DOHH2 (cell line): ENCODE results near the gene PTGR3.

ENCODE experiments used
- H3F3A ChIP-seq: fragments of 200-600 bp; sonication (generic), shearing (Covaris generic); 2 replicates; pipeline ENCODE4 v1.6.0; 2016; ENCODE audit warnings: antibody characterized with exemption, mild to moderate bottlenecking; ENCODE audit not compliant: control insufficient read depth, insufficient read depth
- H3K27ac ChIP-seq: fragments of 200-600 bp; sonication (generic); 2 replicates; pipeline ENCODE4 v1.5.1; 2014; ENCODE audit warnings: low read depth, mild to moderate bottlenecking, low read length, moderate library complexity
- H3K27me3 ChIP-seq: fragments of 200-600 bp; sonication (generic); 2 replicates; pipeline ENCODE4 v1.6.1; 2014; ENCODE audit warnings: mild to moderate bottlenecking, low read length, mixed read lengths; ENCODE audit not compliant: control insufficient read depth
- H3K36me3 ChIP-seq: fragments of 200-600 bp; sonication (generic); 2 replicates; pipeline ENCODE4 v1.6.1; 2014; ENCODE audit warnings: mild to moderate bottlenecking, low read length, moderate library complexity, mixed read lengths; ENCODE audit not compliant: control insufficient read depth
- H3K4me1 ChIP-seq: fragments of 200-600 bp; sonication (generic); 2 replicates; pipeline ENCODE4 v1.6.1; 2014; ENCODE audit warnings: mild to moderate bottlenecking, low read length, mixed read lengths; ENCODE audit not compliant: control insufficient read depth
- H3K4me2 ChIP-seq: fragments of 200-600 bp; sonication (generic); 2 replicates; pipeline ENCODE4 v1.6.0; 2014; ENCODE audit warnings: mild to moderate bottlenecking, low read length, moderate library complexity
- H3K4me3 ChIP-seq: fragments of 200-600 bp; sonication (generic); 2 replicates; pipeline ENCODE4 v1.5.1; 2014; ENCODE audit warnings: mild to moderate bottlenecking, low read length, mixed read lengths
- H3K79me2 ChIP-seq: fragments of 200-600 bp; sonication (generic); 2 replicates; pipeline ENCODE4 v1.6.1; 2014; ENCODE audit warnings: mild to moderate bottlenecking, low read length, mixed read lengths; ENCODE audit not compliant: control insufficient read depth
- H3K9me2 ChIP-seq: fragments of 200-600 bp; sonication (generic); replicated peaks from 2 replicates; pipeline ENCODE4 v1.6.1; 2014; ENCODE audit warnings: mild to moderate bottlenecking, low read length, mixed read lengths; ENCODE audit not compliant: control insufficient read depth
- H3K9me3 ChIP-seq: fragments of 200-600 bp; sonication (generic); 2 replicates; pipeline ENCODE4 v1.6.1; 2014; ENCODE audit warnings: antibody characterized with exemption, low read length, mixed read lengths; ENCODE audit not compliant: control insufficient read depth, insufficient read depth
- H4K20me1 ChIP-seq: fragments of 200-600 bp; sonication (generic); 2 replicates; pipeline ENCODE4 v1.6.0; 2014; ENCODE audit warnings: low read depth, mild to moderate bottlenecking, antibody characterized with exemption, low read length, moderate library complexity; ENCODE audit not compliant: control insufficient read depth, insufficient read depth
- EZH2phosphoT487 ChIP-seq: fragments of 200-600 bp; sonication (generic); IDR thresholded peaks from 2 replicates; pipeline ENCODE4 v1.6.1; 2017; ENCODE audit warnings: borderline replicate concordance, mild to moderate bottlenecking, antibody characterized with exemption, low read length, moderate library complexity, mixed read lengths
- TF ChIP-seq, protein P1 (sequence below): fragments of 200-600 bp; sonication (generic); IDR thresholded peaks from one replicate; pipeline ENCODE4 v1.5.1; 2014; ENCODE audit warnings: antibody characterized with exemption, mild to moderate bottlenecking, low read depth, low read length; ENCODE audit not compliant: poor library complexity, severe bottlenecking

Gene PTGR3

DNA sequence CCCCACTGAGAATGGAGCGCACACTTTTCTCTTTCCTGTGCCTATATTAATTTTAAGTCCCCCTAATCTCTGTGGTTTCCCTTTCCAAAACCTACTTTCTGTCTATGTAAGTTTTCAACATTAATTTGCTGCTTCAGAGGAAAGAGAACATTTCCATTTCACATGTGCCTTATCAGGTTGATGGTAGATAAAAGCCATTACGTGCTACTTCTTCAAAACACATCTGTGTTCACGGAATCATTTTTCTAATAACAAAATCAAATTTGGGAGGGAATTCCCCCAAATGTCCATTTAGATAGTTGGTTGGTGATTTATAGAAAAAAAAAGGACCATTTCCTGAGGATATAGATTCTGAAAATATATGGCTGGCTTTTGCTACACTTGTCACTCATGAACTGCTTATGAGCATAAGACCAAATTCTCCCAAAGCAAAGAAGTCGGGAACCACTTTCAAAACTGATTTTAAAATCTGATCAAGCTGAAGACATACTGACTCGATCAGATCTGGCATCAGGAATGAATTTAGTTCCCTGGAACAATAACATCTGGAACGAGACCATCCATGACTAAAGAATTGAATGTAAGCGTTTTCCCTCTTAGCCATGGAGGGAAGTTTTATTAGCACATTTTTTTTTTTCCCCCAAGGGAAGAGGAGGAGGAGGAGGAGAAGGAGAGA is 8.2 kb downstream of the PTGR3 start:
- TF ChIP-seq, protein P1, sequence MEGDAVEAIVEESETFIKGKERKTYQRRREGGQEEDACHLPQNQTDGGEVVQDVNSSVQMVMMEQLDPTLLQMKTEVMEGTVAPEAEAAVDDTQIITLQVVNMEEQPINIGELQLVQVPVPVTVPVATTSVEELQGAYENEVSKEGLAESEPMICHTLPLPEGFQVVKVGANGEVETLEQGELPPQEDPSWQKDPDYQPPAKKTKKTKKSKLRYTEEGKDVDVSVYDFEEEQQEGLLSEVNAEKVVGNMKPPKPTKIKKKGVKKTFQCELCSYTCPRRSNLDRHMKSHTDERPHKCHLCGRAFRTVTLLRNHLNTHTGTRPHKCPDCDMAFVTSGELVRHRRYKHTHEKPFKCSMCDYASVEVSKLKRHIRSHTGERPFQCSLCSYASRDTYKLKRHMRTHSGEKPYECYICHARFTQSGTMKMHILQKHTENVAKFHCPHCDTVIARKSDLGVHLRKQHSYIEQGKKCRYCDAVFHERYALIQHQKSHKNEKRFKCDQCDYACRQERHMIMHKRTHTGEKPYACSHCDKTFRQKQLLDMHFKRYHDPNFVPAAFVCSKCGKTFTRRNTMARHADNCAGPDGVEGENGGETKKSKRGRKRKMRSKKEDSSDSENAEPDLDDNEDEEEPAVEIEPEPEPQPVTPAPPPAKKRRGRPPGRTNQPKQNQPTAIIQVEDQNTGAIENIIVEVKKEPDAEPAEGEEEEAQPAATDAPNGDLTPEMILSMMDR, result no peak
- TF ChIP-seq EZH2phosphoT487, result no peak
- Histone ChIP-seq H3K9me3 (no peaks in the 10 kb centered on the region), H3K4me1 (no peaks in the 10 kb centered on the region), H3K27me3 (no peaks in the 10 kb centered on the region), H3K9me2 (no peaks in the 10 kb centered on the region), H3K4me2 (no peak overlapping the region), H3F3A (peaks cover under 1% of the 10 kb centered on the region; the same call in 1 of the 2 replicates), H4K20me1 (no peaks in the 10 kb centered on the region; the same call in 1 of the 2 replicates), H3K36me3 (peaks cover 16% of the 10 kb centered on the region), H3K4me3 (no peak overlapping the region), H3K79me2 (peaks cover 20% of the 10 kb centered on the region), H3K27ac (no peak overlapping the region)

GRCh38 chr18:75200071-75200470 is 8.9 kb downstream of the PTGR3 start:
- no peaks in the 10 kb centered on the region for H3K4me1 ChIP-seq
- H3K27ac ChIP-seq, result no peak overlapping the region
- H3K9me3 ChIP-seq, result no peaks in the 10 kb centered on the region
- H3F3A ChIP-seq, result no peaks in the 10 kb centered on the region
- H3K36me3 ChIP-seq, result peaks cover 16% of the 10 kb centered on the region
- no peaks in the 10 kb centered on the region for H3K27me3 ChIP-seq
- no peaks in the 10 kb centered on the region for H3K9me2 ChIP-seq
- no peak for TF ChIP-seq EZH2phosphoT487
- TF ChIP-seq, protein P1, result no peak
- H3K79me2 ChIP-seq, result peaks cover 14% of the 10 kb centered on the region
- no peak overlapping the region for H3K4me3 ChIP-seq
- no peak overlapping the region for H3K4me2 ChIP-seq
- no peaks in the 10 kb centered on the region; the same call in 1 of the 2 replicates for H4K20me1 ChIP-seq

- H4K20me1 ChIP-seq, result no peaks in the 10 kb centered on the region; the same call in 1 of the 2 replicates
- no peak overlapping the region for H3K4me3 ChIP-seq
- no peak overlapping the region for H3K4me2 ChIP-seq
- no peaks in the 10 kb centered on the region for H3K9me2 ChIP-seq
- H3K27ac ChIP-seq, result no peak overlapping the region
- H3K36me3 ChIP-seq, result peaks cover 16% of the 10 kb centered on the region
- TF ChIP-seq, protein P1, result no peak
- TF ChIP-seq EZH2phosphoT487, result no peak
- no peaks in the 10 kb centered on the region for H3K4me1 ChIP-seq
- H3K79me2 ChIP-seq, result peaks cover 6% of the 10 kb centered on the region; the same call in 1 of the 2 replicates
- no peaks in the 10 kb centered on the region for H3K27me3 ChIP-seq
- H3F3A ChIP-seq, result no peaks in the 10 kb centered on the region
- H3K9me3 ChIP-seq, result no peaks in the 10 kb centered on the region
Measured at GRCh38 chr18:75199327-75199726, 9.6 kb downstream of the PTGR3 start.
